WI38 (cell line): Measurements from ENCODE around the gene PTGER2.

Experiments used
- H3K4me3 ChIP-seq: 2 replicates; pipeline ENCODE4 v1.5.1; 2011; ENCODE audit warnings: low read depth, mild to moderate bottlenecking, control low read depth, low read length
- TF ChIP-seq, protein P1 (sequence below): IDR thresholded peaks from 2 replicates; pipeline ENCODE4 v1.5.1; 2012; ENCODE audit warnings: low read depth, mild to moderate bottlenecking, control low read depth, low read length

Gene PTGER2

DNA sequence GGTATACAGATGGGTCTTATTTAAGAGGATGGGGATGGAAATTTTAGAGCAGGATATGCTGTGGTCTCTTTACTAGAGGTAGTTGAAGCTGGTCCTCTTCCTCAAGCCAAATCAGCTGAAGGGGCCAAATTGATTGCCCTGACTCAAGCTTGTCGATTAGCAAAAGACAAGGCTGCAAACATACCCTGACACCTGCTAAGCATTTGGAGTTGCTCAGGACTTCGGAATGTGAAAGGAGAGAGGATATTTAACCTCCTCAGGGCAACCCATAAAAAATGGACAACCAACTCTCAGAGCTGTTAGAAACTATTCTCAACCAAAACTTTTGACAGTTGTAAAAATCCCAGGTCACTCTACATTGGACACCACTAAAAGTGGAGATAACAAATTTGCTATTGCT lies 31.0 kb upstream of the PTGER2 start:
- TF ChIP-seq, protein P1, sequence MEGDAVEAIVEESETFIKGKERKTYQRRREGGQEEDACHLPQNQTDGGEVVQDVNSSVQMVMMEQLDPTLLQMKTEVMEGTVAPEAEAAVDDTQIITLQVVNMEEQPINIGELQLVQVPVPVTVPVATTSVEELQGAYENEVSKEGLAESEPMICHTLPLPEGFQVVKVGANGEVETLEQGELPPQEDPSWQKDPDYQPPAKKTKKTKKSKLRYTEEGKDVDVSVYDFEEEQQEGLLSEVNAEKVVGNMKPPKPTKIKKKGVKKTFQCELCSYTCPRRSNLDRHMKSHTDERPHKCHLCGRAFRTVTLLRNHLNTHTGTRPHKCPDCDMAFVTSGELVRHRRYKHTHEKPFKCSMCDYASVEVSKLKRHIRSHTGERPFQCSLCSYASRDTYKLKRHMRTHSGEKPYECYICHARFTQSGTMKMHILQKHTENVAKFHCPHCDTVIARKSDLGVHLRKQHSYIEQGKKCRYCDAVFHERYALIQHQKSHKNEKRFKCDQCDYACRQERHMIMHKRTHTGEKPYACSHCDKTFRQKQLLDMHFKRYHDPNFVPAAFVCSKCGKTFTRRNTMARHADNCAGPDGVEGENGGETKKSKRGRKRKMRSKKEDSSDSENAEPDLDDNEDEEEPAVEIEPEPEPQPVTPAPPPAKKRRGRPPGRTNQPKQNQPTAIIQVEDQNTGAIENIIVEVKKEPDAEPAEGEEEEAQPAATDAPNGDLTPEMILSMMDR, result no peak
- H3K4me3 ChIP-seq, result no peak overlapping the region

DNA sequence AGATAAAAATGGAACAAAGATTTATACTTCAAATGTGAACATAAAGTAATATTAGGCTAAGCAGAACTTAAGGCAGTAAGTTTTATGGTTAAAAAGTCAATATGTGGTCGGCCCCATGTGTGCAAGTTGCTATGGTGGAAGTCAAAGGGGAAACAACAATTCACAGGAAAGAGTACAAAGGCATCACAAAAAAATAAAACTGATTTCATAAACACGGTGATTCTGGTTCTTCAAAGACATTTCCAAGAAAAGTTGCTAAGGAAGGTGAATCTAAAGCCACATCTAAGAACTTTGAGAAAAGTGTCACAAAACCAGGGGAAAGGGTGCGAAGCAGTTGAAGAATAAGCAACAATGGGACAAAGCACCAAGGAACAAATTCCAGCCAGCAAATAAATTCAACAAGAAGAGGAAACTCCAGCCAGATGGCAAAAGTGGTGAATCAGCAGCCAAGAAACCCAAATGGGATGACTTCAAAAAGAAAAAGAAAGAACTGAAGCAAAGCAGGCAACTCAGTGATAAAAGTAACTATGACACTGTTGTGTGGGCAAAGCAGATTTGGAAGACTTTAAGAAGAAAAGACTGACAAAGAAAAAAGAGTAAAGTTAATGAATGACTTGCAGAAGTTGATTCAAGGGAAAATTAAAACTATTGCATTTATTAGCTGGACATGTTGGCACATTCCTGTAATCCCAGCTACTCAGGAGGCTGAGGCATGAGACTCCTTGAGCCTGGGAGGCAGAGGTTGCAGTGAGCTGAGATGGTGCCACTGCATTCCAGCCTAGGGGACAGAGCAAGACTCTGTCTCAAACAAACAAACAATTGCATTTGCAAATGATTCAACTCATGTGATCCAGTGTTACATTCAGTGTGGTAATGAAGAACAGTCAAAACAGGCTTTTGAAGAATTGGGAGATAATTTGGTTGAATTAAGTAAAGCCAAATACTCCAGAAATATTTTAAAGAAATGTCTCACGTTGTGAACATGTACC lies 27.2 kb upstream of the PTGER2 start:
- H3K4me3 ChIP-seq, result no peak overlapping the region
- TF ChIP-seq, protein P1, result no peak

- H3K4me3 ChIP-seq, result no peak overlapping the region
- TF ChIP-seq, protein P1, result no peak
These were observed 17.7 kb upstream of the PTGER2 start for GRCh38 chr14:52296378-52296777.

GRCh38 chr14:52298795-52299194 lies 15.3 kb upstream of the PTGER2 start:
- H3K4me3 ChIP-seq, result no peak overlapping the region
- TF ChIP-seq, protein P1, result no peak

GRCh38 chr14:52299692-52300278 lies 14.3 kb upstream of the PTGER2 start:
- no peak overlapping the region for H3K4me3 ChIP-seq
- TF ChIP-seq, protein P1, result peak; percentile 39; the same call in 1 of the 2 replicates

GRCh38 chr14:52303236-52303635 lies 10.9 kb upstream of the PTGER2 start:
- TF ChIP-seq, protein P1, result no peak
- no peak overlapping the region for H3K4me3 ChIP-seq
